GM12872 (cell line): Measurements from ENCODE around the gene ZNF692.

Experiments
- TF ChIP-seq, protein P1 (sequence below): IDR thresholded peaks from 3 replicates; pipeline ENCODE4 v1.5.1; 2011; ENCODE audit warnings: low read depth, mild to moderate bottlenecking, low read length, moderate library complexity; ENCODE audit not compliant: insufficient read depth

Gene ZNF692

DNA sequence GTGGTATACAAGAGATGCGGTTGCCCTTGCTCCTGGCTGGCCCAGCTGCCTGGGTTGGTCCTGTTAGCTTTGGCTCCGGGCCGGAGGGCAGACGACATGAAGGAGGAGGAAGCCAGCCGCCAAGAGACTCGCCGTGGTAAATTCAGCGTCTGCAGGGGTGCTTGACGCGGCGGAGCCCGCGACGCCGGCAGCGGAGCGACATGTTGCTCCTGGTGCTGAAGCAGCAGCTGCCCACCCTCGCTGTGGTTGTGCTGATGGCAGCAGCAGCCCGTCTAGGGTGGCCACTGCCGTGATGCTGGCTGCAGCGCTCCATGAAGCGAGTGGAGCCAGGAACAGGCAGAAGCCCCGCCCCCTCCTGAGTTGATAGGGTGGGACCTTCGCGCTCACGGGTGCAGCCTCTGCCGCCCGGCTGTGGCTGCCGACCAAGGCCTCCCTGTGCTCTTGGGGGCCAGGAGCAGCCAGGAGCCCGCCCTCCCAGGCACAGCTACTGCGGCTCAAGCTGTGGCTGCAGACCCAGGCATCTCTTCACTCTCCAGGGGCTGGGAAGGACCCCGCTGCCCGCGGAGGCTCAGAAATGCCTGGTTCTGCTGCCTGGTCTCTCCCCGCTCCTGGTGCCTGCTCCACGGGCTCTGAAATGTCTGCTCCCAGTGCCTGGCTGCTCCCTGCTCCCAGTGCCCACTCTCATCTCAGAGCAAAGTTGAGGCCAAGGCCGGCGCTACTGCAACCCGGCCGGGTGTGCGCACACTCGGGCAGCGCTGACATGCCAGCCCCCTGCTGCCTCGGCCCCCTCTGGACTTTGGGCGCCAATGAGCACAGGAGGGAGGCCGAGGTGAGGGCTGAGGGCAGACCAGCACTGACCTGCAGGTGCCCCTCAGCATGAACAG lies 4.4 kb upstream of the ZNF692 start:
- TF ChIP-seq, protein P1, sequence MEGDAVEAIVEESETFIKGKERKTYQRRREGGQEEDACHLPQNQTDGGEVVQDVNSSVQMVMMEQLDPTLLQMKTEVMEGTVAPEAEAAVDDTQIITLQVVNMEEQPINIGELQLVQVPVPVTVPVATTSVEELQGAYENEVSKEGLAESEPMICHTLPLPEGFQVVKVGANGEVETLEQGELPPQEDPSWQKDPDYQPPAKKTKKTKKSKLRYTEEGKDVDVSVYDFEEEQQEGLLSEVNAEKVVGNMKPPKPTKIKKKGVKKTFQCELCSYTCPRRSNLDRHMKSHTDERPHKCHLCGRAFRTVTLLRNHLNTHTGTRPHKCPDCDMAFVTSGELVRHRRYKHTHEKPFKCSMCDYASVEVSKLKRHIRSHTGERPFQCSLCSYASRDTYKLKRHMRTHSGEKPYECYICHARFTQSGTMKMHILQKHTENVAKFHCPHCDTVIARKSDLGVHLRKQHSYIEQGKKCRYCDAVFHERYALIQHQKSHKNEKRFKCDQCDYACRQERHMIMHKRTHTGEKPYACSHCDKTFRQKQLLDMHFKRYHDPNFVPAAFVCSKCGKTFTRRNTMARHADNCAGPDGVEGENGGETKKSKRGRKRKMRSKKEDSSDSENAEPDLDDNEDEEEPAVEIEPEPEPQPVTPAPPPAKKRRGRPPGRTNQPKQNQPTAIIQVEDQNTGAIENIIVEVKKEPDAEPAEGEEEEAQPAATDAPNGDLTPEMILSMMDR: no peak

DNA sequence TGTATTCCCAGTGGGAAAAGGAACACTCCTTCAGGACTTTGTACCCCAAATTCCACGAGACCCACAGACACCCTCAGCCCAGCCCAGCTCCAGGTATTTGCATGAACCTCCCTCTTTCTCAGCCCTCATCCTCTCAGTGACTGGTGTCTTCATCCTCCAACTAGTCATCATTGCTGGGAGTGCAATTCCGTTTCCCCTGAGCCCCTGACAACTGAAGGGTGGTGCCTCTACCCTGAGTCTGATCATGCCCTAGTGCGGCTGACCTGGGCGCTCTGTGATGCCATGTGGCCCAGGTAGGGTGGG lies 3.8 kb upstream of the ZNF692 start:
- TF ChIP-seq, protein P1: no peak

DNA sequence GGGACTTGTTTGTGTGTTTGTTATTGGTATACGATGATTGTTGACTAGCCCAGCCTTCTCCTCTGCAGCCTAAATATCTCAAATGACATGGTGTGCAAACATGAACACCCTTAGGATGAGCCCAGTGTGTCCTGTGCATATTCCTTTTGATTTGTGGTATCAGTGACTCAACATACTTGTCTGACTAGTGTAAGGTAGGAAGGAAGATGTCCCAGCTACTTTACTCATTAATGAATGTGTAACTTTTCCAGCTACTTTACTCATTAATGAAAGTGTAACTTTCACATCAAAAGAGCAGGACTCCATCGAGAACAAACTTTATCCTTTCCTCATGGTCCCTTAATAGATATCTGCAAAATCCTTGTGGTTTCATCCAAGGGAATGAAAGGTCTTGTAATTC lies 2.7 kb upstream of the ZNF692 start:
- TF ChIP-seq, protein P1: no peak

DNA sequence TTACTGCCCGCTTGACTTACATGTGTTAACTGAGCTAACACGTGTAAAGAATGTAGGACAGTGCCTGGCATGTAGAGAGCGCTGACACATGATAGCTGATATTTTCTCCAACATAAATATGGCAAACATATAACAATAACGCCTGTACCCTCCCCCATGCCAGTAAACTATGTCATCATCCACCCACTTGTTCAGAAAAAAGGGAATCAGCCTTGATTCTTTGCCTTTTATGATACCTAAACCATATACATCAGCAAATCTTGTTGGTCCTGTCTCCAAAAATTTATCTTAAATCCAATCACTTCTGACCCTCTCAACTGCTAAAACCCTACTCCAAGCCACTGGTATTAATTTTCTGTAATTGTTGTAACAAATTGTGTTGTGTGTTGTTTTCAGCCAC lies 1.1 kb upstream of the ZNF692 start:
- TF ChIP-seq, protein P1: no peak

DNA sequence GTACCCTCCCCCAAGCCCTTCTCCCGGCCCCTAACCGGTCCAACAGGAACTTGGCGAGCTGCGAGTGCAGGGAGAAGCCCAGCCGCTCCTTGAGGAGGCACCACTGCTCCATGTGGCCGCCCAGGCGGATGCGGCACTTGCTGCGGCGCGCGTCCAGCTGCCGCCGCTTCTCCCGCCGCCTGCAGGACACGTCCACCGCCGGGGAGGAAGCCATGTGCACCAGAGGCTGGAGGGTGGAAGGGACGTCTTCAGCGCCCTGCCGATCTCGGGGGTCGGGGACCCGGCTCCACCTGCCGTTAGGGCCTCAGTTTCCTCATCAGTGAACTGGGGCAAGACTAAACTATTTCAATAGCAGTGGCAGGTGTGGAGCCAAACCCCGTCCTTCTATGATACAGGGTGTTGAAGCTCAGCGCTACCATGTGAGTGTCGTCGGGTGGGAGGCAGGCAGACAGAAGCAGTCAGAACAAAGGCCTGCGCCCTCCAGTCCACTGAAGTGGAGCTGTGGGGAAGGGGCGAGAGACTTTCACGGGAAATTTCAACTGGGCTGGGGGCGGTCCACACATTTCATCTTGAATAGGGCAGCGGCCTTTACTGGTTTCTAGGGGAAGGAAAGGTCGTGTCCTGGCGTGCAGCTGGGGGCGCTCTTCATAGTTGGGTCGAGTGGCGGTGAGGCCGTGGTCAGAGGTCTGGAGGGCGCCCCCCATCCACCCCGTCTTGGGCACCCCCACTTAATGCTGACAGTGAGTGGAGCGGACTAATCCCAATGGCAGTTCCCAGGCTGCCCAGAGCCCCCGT lies 592 bp downstream of the ZNF692 start:
- TF ChIP-seq, protein P1: peak; percentile 76

DNA sequence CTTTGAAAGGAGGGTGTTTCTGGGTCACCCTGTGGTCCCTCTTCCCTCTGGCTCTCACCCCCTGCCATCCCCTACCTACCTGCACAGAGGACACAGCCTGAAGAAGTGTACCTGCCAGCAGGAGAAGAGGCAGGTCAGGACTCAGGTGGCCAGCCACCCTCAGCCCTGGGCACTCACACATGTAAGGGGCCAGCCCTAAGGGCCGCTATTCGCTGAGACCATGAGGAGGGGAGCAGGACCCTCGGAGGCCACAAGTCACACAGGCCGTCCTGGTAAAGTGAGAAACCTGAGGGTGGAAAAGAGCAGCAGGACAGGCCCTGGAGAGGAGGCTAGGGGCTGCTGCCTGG lies 1.2 kb downstream of the ZNF692 start:
- TF ChIP-seq, protein P1: no peak

DNA sequence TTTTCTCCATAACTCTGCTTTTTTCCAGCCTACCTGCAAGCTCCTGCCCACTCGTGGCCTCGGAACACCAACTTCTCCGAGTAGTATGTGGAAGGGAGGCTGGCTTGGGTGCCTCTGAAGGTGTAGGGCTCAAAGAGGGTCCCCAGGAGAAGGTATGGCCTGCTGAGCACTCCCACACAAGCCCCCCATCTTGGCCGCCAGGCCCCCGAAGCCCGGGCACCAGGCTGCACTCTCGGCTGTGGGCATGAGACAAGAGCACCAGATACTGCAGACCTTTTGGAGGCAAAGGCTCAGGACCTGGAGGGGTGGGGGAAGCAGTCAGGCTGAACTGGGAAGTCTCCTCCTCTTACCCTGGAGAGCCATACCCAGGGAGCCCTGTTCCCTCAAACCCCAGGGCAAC lies 1.7 kb downstream of the ZNF692 start:
- TF ChIP-seq, protein P1: no peak
